RWPE2 (cell line): ENCODE data around the gene ADAMTS13.
A peak's percentile ranks its signal among the peaks of the same experiment; 100 is the strongest.

Source experiments
- ATAC-seq: fragments of 200-7000 bp; cut with Tn5 transposase; 3 replicates; pipeline ENCODE4 v1.9.1; 2021; ENCODE audit warnings: low read depth
- DNase-seq: peaks from one replicate; pipeline ENCODE4 v3.0.0-alpha.2; 2020; ENCODE audit warnings: low spot score
- H3K27ac ChIP-seq: fragments of 450-650 bp; 2 replicates; pipeline ENCODE4 v1.5.1; 2017; ENCODE audit warnings: mild to moderate bottlenecking; ENCODE audit not compliant: poor library complexity, severe bottlenecking
- H3K27me3 ChIP-seq: fragments of 250-450 bp; sonication (Bioruptor Pico); 2 replicates; pipeline ENCODE4 v1.5.1; 2021; ENCODE audit warnings: mild to moderate bottlenecking, moderate library complexity; ENCODE audit not compliant: insufficient read depth, poor library complexity, severe bottlenecking
- H3K36me3 ChIP-seq: fragments of 250-450 bp; sonication (Bioruptor Pico); 2 replicates; pipeline ENCODE4 v1.5.1; 2020; ENCODE audit warnings: low read depth, mild to moderate bottlenecking, moderate library complexity
- H3K4me1 ChIP-seq: fragments of 250-450 bp; sonication (Bioruptor Pico); 2 replicates; pipeline ENCODE4 v1.5.1; 2021; ENCODE audit warnings: mild to moderate bottlenecking, moderate library complexity; ENCODE audit not compliant: insufficient read depth, poor library complexity, severe bottlenecking
- H3K4me3 ChIP-seq: fragments of 250-450 bp; sonication (Bioruptor Pico); 2 replicates; pipeline ENCODE4 v1.5.1; 2021; ENCODE audit warnings: mild to moderate bottlenecking, moderate library complexity; ENCODE audit not compliant: severe bottlenecking
- H3K9me3 ChIP-seq: fragments of 250-450 bp; sonication (Bioruptor Pico); 2 replicates; pipeline ENCODE4 v1.5.1; 2021; ENCODE audit warnings: mild to moderate bottlenecking, moderate library complexity; ENCODE audit not compliant: severe bottlenecking
- TF ChIP-seq, protein P1 (sequence below): fragments of 450-650 bp; IDR thresholded peaks from one replicate; pipeline ENCODE4 v1.5.1; 2017; ENCODE audit warnings: mild to moderate bottlenecking, moderate library complexity; ENCODE audit not compliant: poor library complexity, severe bottlenecking

ADAMTS13 gene

GRCh38 chr9:133490201-133490681 lies 68.1 kb downstream of the ADAMTS13 start:
- no peak for ATAC-seq
- Histone ChIP-seq H3K27me3 (no peaks in the 10 kb centered on the region), H3K9me3 (no peaks in the 10 kb centered on the region), H3K27ac (no peak overlapping the region), H3K36me3 (no peaks in the 10 kb centered on the region), H3K4me1 (no peaks in the 10 kb centered on the region), H3K4me3 (no peak overlapping the region)
- DNase-seq, result no peak
- TF ChIP-seq, protein P1, sequence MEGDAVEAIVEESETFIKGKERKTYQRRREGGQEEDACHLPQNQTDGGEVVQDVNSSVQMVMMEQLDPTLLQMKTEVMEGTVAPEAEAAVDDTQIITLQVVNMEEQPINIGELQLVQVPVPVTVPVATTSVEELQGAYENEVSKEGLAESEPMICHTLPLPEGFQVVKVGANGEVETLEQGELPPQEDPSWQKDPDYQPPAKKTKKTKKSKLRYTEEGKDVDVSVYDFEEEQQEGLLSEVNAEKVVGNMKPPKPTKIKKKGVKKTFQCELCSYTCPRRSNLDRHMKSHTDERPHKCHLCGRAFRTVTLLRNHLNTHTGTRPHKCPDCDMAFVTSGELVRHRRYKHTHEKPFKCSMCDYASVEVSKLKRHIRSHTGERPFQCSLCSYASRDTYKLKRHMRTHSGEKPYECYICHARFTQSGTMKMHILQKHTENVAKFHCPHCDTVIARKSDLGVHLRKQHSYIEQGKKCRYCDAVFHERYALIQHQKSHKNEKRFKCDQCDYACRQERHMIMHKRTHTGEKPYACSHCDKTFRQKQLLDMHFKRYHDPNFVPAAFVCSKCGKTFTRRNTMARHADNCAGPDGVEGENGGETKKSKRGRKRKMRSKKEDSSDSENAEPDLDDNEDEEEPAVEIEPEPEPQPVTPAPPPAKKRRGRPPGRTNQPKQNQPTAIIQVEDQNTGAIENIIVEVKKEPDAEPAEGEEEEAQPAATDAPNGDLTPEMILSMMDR, result no peak

DNA sequence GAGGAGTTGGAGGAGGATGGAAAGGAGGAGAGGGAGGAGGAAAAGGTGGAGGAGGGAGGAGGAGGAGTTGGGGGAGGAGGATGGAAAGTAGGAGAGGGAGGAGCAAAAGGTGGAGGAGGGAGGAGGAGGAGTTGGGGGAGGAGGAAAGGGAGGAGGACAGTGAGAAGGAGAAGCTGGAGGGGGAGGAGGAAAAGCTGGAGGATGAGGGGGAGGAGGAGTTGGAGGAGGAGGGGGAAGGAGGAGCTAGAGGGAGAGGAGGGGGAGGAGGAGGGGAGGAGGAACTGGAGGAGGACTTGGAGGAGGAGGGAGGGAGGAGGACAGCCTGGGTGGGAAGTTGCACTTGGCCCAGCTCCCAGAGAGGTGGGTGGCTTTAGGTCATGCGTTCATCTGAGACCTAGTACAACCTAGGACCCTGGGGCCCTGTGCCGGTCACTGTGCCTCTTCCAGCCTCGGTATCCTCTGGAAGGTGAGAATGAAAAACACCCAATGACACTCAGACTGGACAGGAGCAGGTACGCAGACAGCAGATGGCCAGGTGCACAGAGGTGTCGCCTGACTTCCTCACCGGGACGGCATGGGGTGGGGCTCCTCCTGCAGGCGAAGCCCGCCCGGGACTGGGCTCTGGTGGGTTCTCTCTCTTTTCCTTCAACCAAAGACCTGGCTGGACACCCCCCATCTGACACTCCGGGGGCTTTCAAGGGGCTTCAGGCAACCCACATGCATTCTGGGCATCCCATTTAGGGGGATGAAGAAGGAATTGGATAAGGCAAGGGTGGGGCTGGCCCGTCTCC lies 68.9 kb downstream of the ADAMTS13 start:
- ATAC-seq, result no peak
- TF ChIP-seq, protein P1, result no peak
- Histone ChIP-seq H3K27ac (no peak overlapping the region), H3K9me3 (no peaks in the 10 kb centered on the region), H3K4me1 (no peaks in the 10 kb centered on the region), H3K36me3 (no peaks in the 10 kb centered on the region), H3K4me3 (no peak overlapping the region), H3K27me3 (no peaks in the 10 kb centered on the region)
- DNase-seq, result no peak

- Histone ChIP-seq H3K4me1 (no peaks in the 10 kb centered on the region), H3K36me3 (no peaks in the 10 kb centered on the region), H3K27me3 (no peaks in the 10 kb centered on the region), H3K9me3 (no peaks in the 10 kb centered on the region), H3K27ac (no peak overlapping the region), H3K4me3 (no peak overlapping the region)
- no peak for DNase-seq
- TF ChIP-seq, protein P1, result no peak
- no peak for ATAC-seq
These were observed 69.4 kb downstream of the ADAMTS13 start for GRCh38 chr9:133491656-133491925.

DNA sequence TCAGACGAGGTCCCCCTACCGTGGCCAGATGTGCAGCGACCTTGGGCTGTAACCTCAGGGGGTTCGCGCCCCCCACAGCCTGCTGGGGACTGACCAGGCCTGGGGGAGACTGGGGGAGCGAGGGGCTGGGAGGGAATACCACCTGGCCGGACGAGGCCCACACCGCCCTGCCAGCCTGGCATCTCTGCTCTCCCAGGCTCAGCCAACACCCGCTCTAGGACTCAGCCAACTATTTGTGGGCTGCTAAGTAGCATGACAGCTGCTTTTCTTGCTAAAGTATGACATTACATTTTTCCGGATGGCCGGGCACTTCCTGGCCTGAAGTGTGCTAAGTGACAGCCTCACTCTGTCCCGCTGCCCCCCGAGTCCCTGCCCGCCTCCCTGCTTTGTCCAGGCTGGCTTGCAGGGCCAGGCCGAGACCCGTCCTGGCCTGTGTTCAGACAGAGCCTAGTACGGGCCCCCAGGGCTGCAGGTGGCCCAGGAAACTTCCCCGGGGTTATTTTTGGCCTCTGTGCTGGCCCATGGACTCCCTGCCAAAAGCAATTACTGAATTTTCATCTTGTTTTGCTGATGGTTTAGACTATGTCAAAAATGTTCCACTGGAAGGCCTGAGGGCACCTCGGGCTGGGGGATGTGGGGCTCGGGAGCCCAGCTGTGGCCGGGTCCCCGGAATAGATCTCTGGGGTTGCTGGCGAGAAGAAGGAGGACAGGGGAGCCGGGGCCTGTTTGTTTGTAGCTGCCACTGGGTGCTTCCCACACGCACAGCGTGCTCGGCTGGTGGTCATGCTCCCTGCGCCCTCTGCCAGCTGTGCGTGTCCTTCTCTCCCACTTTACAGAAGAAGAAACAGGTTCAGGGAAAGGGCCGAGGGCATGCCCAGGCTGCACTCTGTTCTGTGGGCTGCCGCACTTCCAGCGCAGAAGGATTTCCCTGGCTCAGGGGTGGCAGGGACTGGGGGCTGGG lies 70.2 kb downstream of the ADAMTS13 start:
- no peaks in the 10 kb centered on the region for H3K36me3 ChIP-seq
- ATAC-seq (peak; percentile 12; the same call in 1 of the 3 replicates), DNase-seq (no peak)
- H3K27ac ChIP-seq, result no peak overlapping the region
- no peaks in the 10 kb centered on the region for H3K27me3 ChIP-seq
- TF ChIP-seq, protein P1, result no peak
- no peak overlapping the region for H3K4me3 ChIP-seq
- H3K9me3 ChIP-seq, result no peaks in the 10 kb centered on the region
- H3K4me1 ChIP-seq, result no peaks in the 10 kb centered on the region
